H1 (cell line): ENCODE measurements around the gene SEMA3D. TPM values are rescaled to one million over a fixed set of nuclear protein-coding genes. Genes with fewer than 3 reads are reported as not detected.

Source experiments
- CTCF ChIA-PET: fragments of 300-600 bp; sonication (Branson Sonifier 250); formaldehyde crosslinking; loops from one replicate; lab custom pipeline; 2021; ENCODE audit not compliant: partially characterized antibody; lab: Charles Lee
- POLR2A ChIA-PET: fragments of 300-600 bp; sonication (Branson Sonifier 250); formaldehyde crosslinking; loops from one replicate; lab custom pipeline; 2021; ENCODE audit warnings: inconsistent platforms; ENCODE audit not compliant: partially characterized antibody; lab: Charles Lee
- DNase-seq, 2 experiments: peaks; one replicate each; pipeline versions ENCODE4 v3.0.0 to v3.0.0-alpha.2; 2010 to 2022; ENCODE audit warnings: low spot score in 2 of 2, low read depth in 1 of 2, mixed read lengths in 1 of 2
- FAIRE-seq: peaks from 2 replicates; lab custom pipeline; 2011; peaks lifted over from hg19 to GRCh38; lab: Jason Lieb, UNC
- H2AFZ ChIP-seq: 2 replicates; pipeline ENCODE4 v1.8.1; 2012; ENCODE audit warnings: low read length, inconsistent platforms
- H2AK5ac ChIP-seq: 2 replicates; pipeline ENCODE4 v1.6.1; 2013; ENCODE audit warnings: low read depth, low read length
- H2BK120ac ChIP-seq: replicated peaks from 2 replicates; pipeline ENCODE3; 2013; ENCODE audit warnings: low read depth, low read length, inconsistent platforms
- H2BK12ac ChIP-seq: 2 replicates; pipeline ENCODE4 v1.6.1; 2013; ENCODE audit warnings: low read depth, low read length
- H2BK15ac ChIP-seq: 2 replicates; pipeline ENCODE4 v1.6.1; 2013; ENCODE audit warnings: low read length
- H2BK20ac ChIP-seq: 2 replicates; pipeline ENCODE4 v1.6.1; 2013; ENCODE audit warnings: low read length
- H2BK5ac ChIP-seq: 2 replicates; pipeline ENCODE4 v1.6.1; 2013; ENCODE audit warnings: low read depth, low read length
- H3K14ac ChIP-seq: 2 replicates; pipeline ENCODE4 v1.6.1; 2013; ENCODE audit warnings: inconsistent platforms; ENCODE audit not compliant: insufficient read length
- H3K18ac ChIP-seq: 2 replicates; pipeline ENCODE4 v1.6.1; 2013; ENCODE audit warnings: low read length; ENCODE audit errors: extremely low read depth
- H3K23ac ChIP-seq: 2 replicates; pipeline ENCODE4 v1.6.1; 2013; ENCODE audit warnings: inconsistent platforms; ENCODE audit not compliant: insufficient read length
- H3K23me2 ChIP-seq: 2 replicates; pipeline ENCODE4 v1.6.1; 2013; ENCODE audit warnings: low read depth, low read length
- H3K27ac ChIP-seq: 2 replicates; pipeline ENCODE4 v1.6.1; 2011; ENCODE audit warnings: low read depth, low read length, inconsistent platforms
- H3K27me3 ChIP-seq, 4 experiments: replicated peaks in 1 of 4; 1 replicate in 1 of 4; 2 replicates in 3 of 4; pipeline versions ENCODE4 v1.6.1 to v1.8.1; 2011 to 2013; ENCODE audit warnings: low read length in 3 of 4, mild to moderate bottlenecking in 3 of 4, inconsistent platforms in 2 of 4, mixed read lengths in 2 of 4, moderate library complexity in 1 of 4; ENCODE audit not compliant: control insufficient read depth in 3 of 4, insufficient read depth in 3 of 4; ENCODE audit errors: extremely low read depth in 1 of 4
- H3K36me3 ChIP-seq, 4 experiments: 2 replicates each; pipeline versions ENCODE4 v1.6.1 to v1.8.1; 2011 to 2013; ENCODE audit warnings: mild to moderate bottlenecking in 4 of 4, low read length in 3 of 4, moderate library complexity in 2 of 4, control low read depth in 1 of 4, inconsistent platforms in 1 of 4; ENCODE audit not compliant: insufficient read depth in 4 of 4, control insufficient read depth in 2 of 4
- H3K4ac ChIP-seq: replicated peaks from 2 replicates; pipeline ENCODE3; 2013; ENCODE audit warnings: low read length, low read depth, mixed read lengths, inconsistent platforms; ENCODE audit not compliant: insufficient read length
- H3K4me1 ChIP-seq, 4 experiments: replicated peaks in 1 of 4; 1 replicate in 1 of 4; 2 replicates in 3 of 4; pipeline versions ENCODE4 v1.6.1 to v1.8.1; 2011 to 2013; ENCODE audit warnings: low read length in 3 of 4, inconsistent platforms in 2 of 4, mixed read lengths in 1 of 4; ENCODE audit not compliant: insufficient read depth in 4 of 4, control insufficient read depth in 3 of 4
- H3K4me2 ChIP-seq, 2 experiments: 2 replicates each; pipeline versions ENCODE4 v1.6.1 to v1.8.1; 2011 to 2013; ENCODE audit warnings: low read depth in 2 of 2, low read length in 2 of 2, control low read depth in 1 of 2, inconsistent platforms in 1 of 2, mild to moderate bottlenecking in 1 of 2; ENCODE audit not compliant: insufficient read depth in 1 of 2
- H3K4me3 ChIP-seq, 4 experiments: fragments of 200-600, 300-600 bp in 1 of 4; sonication (generic), shearing (Covaris generic), sonication (Bioruptor Twin) in 1 of 4; 2 replicates each; pipeline versions ENCODE4 v1.5.1 to v1.8.1; 2011 to 2016; ENCODE audit warnings: low read length in 4 of 4, low read depth in 3 of 4, control low read depth in 2 of 4, inconsistent platforms in 2 of 4, mild to moderate bottlenecking in 2 of 4, mixed read lengths in 1 of 4, moderate library complexity in 1 of 4; ENCODE audit not compliant: insufficient read depth in 2 of 4; ENCODE audit errors: extremely low read depth in 1 of 4
- H3K56ac ChIP-seq: replicated peaks from 2 replicates; pipeline ENCODE3; 2013; ENCODE audit warnings: low read depth, mild to moderate bottlenecking, mixed read lengths, low read length, inconsistent platforms; ENCODE audit not compliant: insufficient read length
- H3K79me1 ChIP-seq: 2 replicates; pipeline ENCODE4 v1.6.1; 2013; ENCODE audit warnings: low read depth, low read length, control low read depth
- H3K79me2 ChIP-seq, 2 experiments: 2 replicates each; pipeline versions ENCODE4 v1.6.1 to v1.8.1; 2012 to 2013; ENCODE audit warnings: low read length in 2 of 2, mild to moderate bottlenecking in 2 of 2, inconsistent platforms in 1 of 2; ENCODE audit not compliant: insufficient read depth in 2 of 2, control insufficient read depth in 1 of 2
- H3K9ac ChIP-seq, 4 experiments: replicated peaks in 1 of 4; 1 replicate in 1 of 4; 2 replicates in 3 of 4; pipeline versions ENCODE4 v1.6.1 to v1.8.1; 2011 to 2013; ENCODE audit warnings: low read depth in 3 of 4, low read length in 3 of 4, control low read depth in 2 of 4, mild to moderate bottlenecking in 2 of 4, moderate library complexity in 2 of 4, inconsistent platforms in 1 of 4; ENCODE audit errors: extremely low read depth in 1 of 4
- H3K9me3 ChIP-seq, 2 experiments: 2 replicates each; pipeline versions ENCODE4 v1.6.1 to v1.8.1; 2012 to 2013; ENCODE audit warnings: mild to moderate bottlenecking in 2 of 2, moderate library complexity in 2 of 2, control low read depth in 1 of 2, inconsistent platforms in 1 of 2, low read depth in 1 of 2, low read length in 1 of 2, mixed read lengths in 1 of 2; ENCODE audit not compliant: insufficient read depth in 2 of 2
- H4K20me1 ChIP-seq, 2 experiments: replicated peaks in 1 of 2; 2 replicates each; pipeline versions ENCODE3 to v1.8.1; 2011 to 2013; ENCODE audit warnings: inconsistent platforms in 2 of 2, low read length in 2 of 2, mild to moderate bottlenecking in 1 of 2; ENCODE audit not compliant: insufficient read depth in 2 of 2, control insufficient read depth in 1 of 2
- H4K5ac ChIP-seq: 2 replicates; pipeline ENCODE4 v1.6.1; 2013; ENCODE audit warnings: low read length, low read depth, mixed read lengths, inconsistent platforms; ENCODE audit not compliant: insufficient read length
- H4K8ac ChIP-seq: 2 replicates; pipeline ENCODE4 v1.8.0; 2013; ENCODE audit warnings: mild to moderate bottlenecking, moderate library complexity, low read length, inconsistent platforms; ENCODE audit not compliant: insufficient read depth; ENCODE audit errors: extremely low read depth
- H4K91ac ChIP-seq: replicated peaks from 2 replicates; pipeline ENCODE3; 2013; ENCODE audit warnings: low read length, mixed read lengths, inconsistent platforms; ENCODE audit not compliant: insufficient read length
- CHD2 ChIP-seq: IDR thresholded peaks from 2 replicates; pipeline ENCODE4 v1.6.1; 2012; ENCODE audit warnings: low read length, improper control_type of control experiment
- RNF2 ChIP-seq: fragments of 200-900, 300-1000 bp; sonication (generic); IDR thresholded peaks from 2 replicates; pipeline ENCODE4 v1.7.1; 2016; ENCODE audit warnings: borderline replicate concordance, low read depth, mild to moderate bottlenecking, antibody characterized with exemption, low read length; ENCODE audit not compliant: poor library complexity, severe bottlenecking; ENCODE audit errors: missing control alignments
- SIRT6 ChIP-seq: IDR thresholded peaks from one replicate; pipeline ENCODE4 v1.7.1; 2012; ENCODE audit warnings: low read length, inconsistent platforms
- TAF1 ChIP-seq: IDR thresholded peaks from 2 replicates; pipeline ENCODE4 v1.6.1; 2011; ENCODE audit warnings: mild to moderate bottlenecking, low read depth, low read length
- WGBS, 2 experiments: shearing (Covaris generic) in 1 of 2; methylation state at CpG; one replicate each; pipeline versions ENCODE4 v1.1.6 to v1.1.7; 2013 to 2015; ENCODE audit warnings: low lambda C conversion rate in 2 of 2, mixed read lengths in 2 of 2, inconsistent platforms in 1 of 2, low coverage in 1 of 2, missing lambda C conversion rate in 1 of 2; ENCODE audit not compliant: insufficient replicate concordance in 2 of 2, insufficient coverage in 1 of 2, insufficient read length in 1 of 2; ENCODE audit errors: extremely low coverage in 1 of 2, missing lambda C conversion rate in 1 of 2; 5-methylcytosine and 5-hydroxymethylcytosine counted together
- polyA plus RNA-seq, 7 experiments: library from polyadenylated mRNA; depleted of rRNA in 3 of 7; stranded (reverse) in 5 of 7; unstranded in 2 of 7; fragments of >200 nt in 5 of 7; fragments of 200-250 nt in 2 of 7; gene quantifications; 1 replicate in 5 of 7; 2 replicates in 1 of 7; 4 replicates in 1 of 7; pipeline versions ENCODE4 v1.2.1 to v1.2.3, GENCODE V29; 2011 to 2013; ENCODE audit warnings: missing spikeins in 2 of 7, mixed read lengths in 2 of 7
- total RNA-seq: library from RNA; stranded (reverse); fragmentation: NEBNext Ultra II Directional; extraction: Animal tissue kit (Norgen Biotek cat#: 25700); gene quantifications from 2 replicates; pipeline ENCODE4 v1.2.1, GENCODE V29; 2021

Gene SEMA3D
- total and polyA plus RNA-seq, 2 of the 8 experiments (the other 6 are each of a cell fraction or from before 2014, with no cell fraction given): 1.6 to 3.5 TPM

GRCh38 chr7:85111761-85112160, 75.1 kb downstream of the SEMA3D start:
- Histone ChIP-seq H3K36me3 (no peaks in the 10 kb centered on the region), H2BK20ac (no peak overlapping the region), H3K23ac (no peak overlapping the region), H2AK5ac (no peak overlapping the region), H2BK5ac (no peak overlapping the region), H4K5ac (no peak overlapping the region), H4K91ac (no peak overlapping the region), H3K79me2 (no peaks in the 10 kb centered on the region), H3K27me3 (no peaks in the 10 kb centered on the region), H4K8ac (no peak overlapping the region), H3K23me2 (no peaks in the 10 kb centered on the region), H3K9me3 (no peaks in the 10 kb centered on the region), H3K4me2 (no peak overlapping the region), H3K56ac (no peak overlapping the region), H3K27ac (no peak overlapping the region), H3K4me3 (no peak overlapping the region), H2BK120ac (no peak overlapping the region), H3K14ac (no peak overlapping the region), H3K79me1 (no peaks in the 10 kb centered on the region), H2BK12ac (no peak overlapping the region), H3K9ac (no peak overlapping the region), H3K4ac (no peak overlapping the region), H4K20me1 (no peaks in the 10 kb centered on the region), H3K18ac (no peak overlapping the region), H2AFZ (no peak overlapping the region), H3K4me1 (no peaks in the 10 kb centered on the region), H2BK15ac (no peak overlapping the region)
- WGBS, 2 experiments: 100% methylated on average over 1 of the region's 1 CpG; no CpG with 5 or more reads in 1 of the 2 experiments
- ChIA-PET CTCF (interaction anchor here (0.6 kb wide), 1 partner anchor 573 kb away, joined by 4 read pairs; no protein-coding TSS in a partner anchor), POLR2A (no interaction called here)
- no peak for FAIRE-seq
- no peak for DNase-seq
- TF ChIP-seq RNF2: no peak
- TF ChIP-seq TAF1: no peak
- no peak for TF ChIP-seq SIRT6
- no peak for TF ChIP-seq CHD2
